Fibroblast of the aortic adventitia (primary cell): ENCODE data around the gene KIF21B. TPM values are rescaled to one million over a fixed set of nuclear protein-coding genes. Genes with fewer than 3 reads are reported as not detected.

ENCODE experiments used
- DNase-seq: peaks from one replicate; pipeline ENCODE4 v3.0.0-alpha.2; 2010; ENCODE audit warnings: low read depth
- H3K4me3 ChIP-seq: 2 replicates; pipeline ENCODE4 v1.5.1; 2011; ENCODE audit warnings: low read depth, mild to moderate bottlenecking, control low read depth, low read length, moderate library complexity
- CTCF ChIP-seq: IDR thresholded peaks from 2 replicates; pipeline ENCODE4 v1.5.1; 2011; ENCODE audit warnings: mild to moderate bottlenecking, low read length, control low read depth, inconsistent platforms; ENCODE audit not compliant: insufficient read depth
- total RNA-seq: library from RNA; depleted of rRNA; stranded (reverse); fragments of >200 nt; gene quantifications from 2 replicates; pipeline ENCODE4 v1.2.3, GENCODE V29; 2012; ENCODE audit warnings: low replicate concordance

KIF21B gene
- total RNA-seq, 1 donor: under 0.01 TPM

- no peak for TF ChIP-seq CTCF
- H3K4me3 ChIP-seq: no peak overlapping the region
- no peak for DNase-seq
Measured at GRCh38 chr1:201039418-201039817, 15.9 kb upstream of the KIF21B start.

GRCh38 chr1:201038186-201038876, 14.8 kb upstream of the KIF21B start:
- no peak overlapping the region for H3K4me3 ChIP-seq
- TF ChIP-seq CTCF: no peak
- no peak for DNase-seq

- no peak for DNase-seq
- no peak overlapping the region for H3K4me3 ChIP-seq
- no peak for TF ChIP-seq CTCF
Measured at GRCh38 chr1:201036188-201036842, 12.8 kb upstream of the KIF21B start.

- no peak for TF ChIP-seq CTCF
- no peak overlapping the region for H3K4me3 ChIP-seq
- DNase-seq: no peak
Measured at GRCh38 chr1:201034671-201035070, 11.2 kb upstream of the KIF21B start.

- no peak overlapping the region for H3K4me3 ChIP-seq
- TF ChIP-seq CTCF: no peak
- DNase-seq: no peak
Measured at GRCh38 chr1:201032408-201032807, 8.9 kb upstream of the KIF21B start.

GRCh38 chr1:201028461-201028889, 5.0 kb upstream of the KIF21B start:
- TF ChIP-seq CTCF: no peak
- DNase-seq: peak; percentile 25
- no peak overlapping the region for H3K4me3 ChIP-seq
